ENCODE measurements around the gene CATSPER3. TPM values are rescaled to one million over a fixed set of nuclear protein-coding genes. Genes with fewer than 3 reads are reported as not detected.

Gene CATSPER3
- total and polyA plus RNA-seq, 2 of the 8 experiments (the other 6 are each of a cell fraction or from before 2014, with no cell fraction given): 0.62 TPM; not detected in 1

DNA sequence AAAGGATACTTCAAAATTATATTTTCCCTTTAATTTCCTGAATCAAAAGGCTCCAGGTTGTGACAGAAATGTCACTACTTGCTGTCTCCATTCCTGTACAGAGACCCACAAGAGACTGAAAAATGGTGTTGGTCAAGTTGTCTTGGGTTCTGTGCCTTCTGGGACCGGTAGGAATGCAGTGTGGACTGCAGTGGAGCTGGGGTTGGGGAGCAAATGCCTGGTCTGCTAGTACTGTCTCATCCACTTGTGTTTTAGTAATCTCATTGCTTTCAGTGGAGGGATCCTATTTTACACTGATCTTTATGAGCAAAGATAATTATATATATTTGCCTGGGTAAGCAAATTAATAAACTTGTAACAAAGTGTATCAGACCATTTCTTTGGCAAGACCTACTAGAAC is 24.2 kb upstream of the CATSPER3 start:
- H2AK5ac ChIP-seq (ENCODE audit: low read depth, low read length): no peak overlapping the region
- no peaks in the 10 kb centered on the region for H3K27me3 ChIP-seq (replicated peaks in 1 of 4; ENCODE audit: control insufficient read depth in 3 of 4, extremely low read depth in 1 of 4, insufficient read depth in 3 of 4, low read length in 3 of 4)
- no peak for DNase-seq (ENCODE audit: low read depth in 1 of 2, low spot score in 2 of 2)
- no peak overlapping the region for H3K56ac ChIP-seq (replicated peaks; ENCODE audit: insufficient read length, low read depth, low read length)
- H3K9ac ChIP-seq (replicated peaks in 1 of 4; ENCODE audit: extremely low read depth in 1 of 4, low read depth in 3 of 4, low read length in 3 of 4): no peak overlapping the region
- H2BK15ac ChIP-seq (ENCODE audit: low read length): no peak overlapping the region
- 85% methylated on average over 1 of the region's 1 CpG; no CpG with 5 or more reads in 1 of the 2 experiments for whole genome bisulfite sequencing, 2 experiments (ENCODE audit: extremely low coverage in 1 of 2, insufficient coverage in 1 of 2, insufficient read length in 1 of 2, insufficient replicate concordance in 2 of 2, low coverage in 1 of 2, low lambda C conversion rate in 2 of 2, missing lambda C conversion rate in 1 of 2)
- no peak overlapping the region for H4K8ac ChIP-seq (ENCODE audit: extremely low read depth, insufficient read depth, low read length)
- no peak overlapping the region for H2AFZ ChIP-seq (ENCODE audit: low read length)
- H3K4me2 ChIP-seq (ENCODE audit: insufficient read depth in 1 of 2, low read depth in 2 of 2, low read length in 2 of 2): no peak overlapping the region
- H3K36me3 ChIP-seq (ENCODE audit: control insufficient read depth in 2 of 4, insufficient read depth in 4 of 4, low read length in 3 of 4): peaks cover 0 to 3% (median 0%) of the 10 kb centered on the region in 4 experiments; a peak in 1 of 8 replicates
- no peak overlapping the region for H3K18ac ChIP-seq (ENCODE audit: extremely low read depth, low read length)
- TF ChIP-seq RNF2 (IDR thresholded peaks at IDR 0.05; ENCODE audit: borderline replicate concordance, low read depth, low read length, missing control alignments, poor library complexity, severe bottlenecking): no peak
- TF ChIP-seq BACH1 (IDR thresholded peaks at IDR 0.05; ENCODE audit: low read length): no peak
- no peak overlapping the region for H3K23ac ChIP-seq (ENCODE audit: insufficient read length)
- no peak overlapping the region for H2BK20ac ChIP-seq (ENCODE audit: low read length)
- no peaks in the 10 kb centered on the region for H3K4me1 ChIP-seq (replicated peaks in 1 of 4; ENCODE audit: control insufficient read depth in 3 of 4, insufficient read depth in 4 of 4, low read length in 3 of 4)
- H3K4ac ChIP-seq (replicated peaks; ENCODE audit: insufficient read length, low read depth, low read length): no peak overlapping the region
- H3K14ac ChIP-seq (ENCODE audit: insufficient read length): no peak overlapping the region
- no peak for FAIRE-seq
- H2BK5ac ChIP-seq (ENCODE audit: low read depth, low read length): no peak overlapping the region
- ChIA-PET POLR2A (ENCODE audit: partially characterized antibody) (interaction anchor here (2.0 kb wide), 1 partner anchor 27 kb away, joined by 4 read pairs; no protein-coding TSS in a partner anchor), CTCF (ENCODE audit: partially characterized antibody) (interaction anchor here (0.6 to 0.9 kb wide), 2 partner anchors 12 to 76 kb away, joined by 3 read pairs; no protein-coding TSS in a partner anchor)
- no peaks in the 10 kb centered on the region for H3K23me2 ChIP-seq (ENCODE audit: low read depth, low read length)
- no peaks in the 10 kb centered on the region for H3K9me3 ChIP-seq (ENCODE audit: insufficient read depth in 2 of 2, low read depth in 1 of 2, low read length in 1 of 2)
- H3K79me1 ChIP-seq (ENCODE audit: low read depth, low read length): no peaks in the 10 kb centered on the region
- no peaks in the 10 kb centered on the region for H4K20me1 ChIP-seq (replicated peaks in 1 of 2; ENCODE audit: control insufficient read depth in 1 of 2, insufficient read depth in 2 of 2, low read length in 2 of 2)
- H3K27ac ChIP-seq (ENCODE audit: low read depth, low read length): no peak overlapping the region
- H2BK12ac ChIP-seq (ENCODE audit: low read depth, low read length): no peak overlapping the region
- H3K4me3 ChIP-seq (ENCODE audit: extremely low read depth in 1 of 4, insufficient read depth in 2 of 4, low read depth in 3 of 4, low read length in 4 of 4): no peak overlapping the region
- H2BK120ac ChIP-seq (replicated peaks; ENCODE audit: low read depth, low read length): no peak overlapping the region
- no peaks in the 10 kb centered on the region for H3K79me2 ChIP-seq (ENCODE audit: control insufficient read depth in 1 of 2, insufficient read depth in 2 of 2, low read length in 2 of 2)
- no peak overlapping the region for H4K5ac ChIP-seq (ENCODE audit: insufficient read length, low read depth, low read length)
- no peak overlapping the region for H4K91ac ChIP-seq (replicated peaks; ENCODE audit: insufficient read length, low read length)
